ENCODE results near the gene ARPC1A. TPM values are rescaled to one million over a fixed set of nuclear protein-coding genes. Genes with fewer than 3 reads are reported as not detected.
"Not testable (repeated sequence)": the region's sequence is repeated elsewhere in the genome, so short reads cannot be mapped to it uniquely, and the experiment has no call there.

ARPC1A gene
- total RNA-seq, 1 donor from 2014 or later = 72.4 TPM

DNA sequence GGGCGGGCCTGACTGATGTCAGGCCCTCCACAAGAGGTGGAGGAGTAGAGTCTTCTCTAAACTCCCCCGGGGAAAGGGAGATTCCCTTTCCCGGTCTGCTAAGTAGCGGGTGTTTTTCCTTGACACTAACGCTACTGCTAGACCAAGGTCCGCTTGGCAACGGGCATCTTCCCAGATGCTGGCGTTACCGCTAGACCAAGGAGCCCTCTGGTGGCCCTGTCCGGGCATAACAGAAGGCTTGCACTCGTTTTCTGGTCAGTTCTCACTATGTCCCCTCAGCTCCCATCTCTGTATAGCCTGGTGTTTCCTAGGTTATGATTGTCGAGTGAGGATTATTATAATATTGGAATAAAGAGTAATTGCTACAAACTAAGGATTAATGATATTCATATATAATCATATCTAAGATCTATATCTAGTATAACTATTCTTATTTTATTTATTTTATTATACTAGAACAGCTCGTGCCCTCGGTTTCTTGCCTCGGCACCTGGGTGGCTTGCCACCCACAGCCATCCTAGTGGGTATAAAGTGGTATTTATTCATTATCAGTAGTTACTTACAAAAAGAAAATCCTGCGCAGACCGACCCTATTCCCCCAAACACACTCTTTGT, 89.9 kb downstream of the ARPC1A start:
- H3K27me3 Mint-ChIP-seq (ENCODE audit: insufficient read depth); H3K9me3 Mint-ChIP-seq; H3K4me3 Mint-ChIP-seq; H3K4me1 Mint-ChIP-seq (ENCODE audit: low read depth); DNase-seq (ENCODE audit: low spot score): not testable (repeated sequence)
- Mint-ChIP-seq H3K27ac (peak overlapping the region; percentile 63), H3K36me3 (ENCODE audit: low read depth) (peaks cover 51% of the 10 kb centered on the region)
- intact Hi-C loops (cut with micrococcal nuclease) = loop anchor here (1.0 kb wide), 1 partner anchor 50 kb away; no protein-coding TSS in a partner anchor

Other genes starting within 250 kb of the ARPC1A start
- gene SMURF1, start 181.8 kb upstream of the ARPC1A start, total RNA-seq = 14.9 and 15.9 TPM in 2 replicates
- gene KPNA7, start 117.8 kb upstream of the ARPC1A start, total RNA-seq = not detected in 2 replicates
- gene MYH16, start 53.1 kb upstream of the ARPC1A start, total RNA-seq = not detected in 2 replicates
- 254 and 256 TPM in 2 replicates for gene ARPC1B, start 48.8 kb downstream of the ARPC1A start, total RNA-seq
- gene PDAP1, start 82.7 kb downstream of the ARPC1A start, total RNA-seq = 160 and 162 TPM in 2 replicates
- 132 and 145 TPM in 2 replicates for gene BUD31, start 83.1 kb downstream of the ARPC1A start, total RNA-seq
- 13.7 and 16.0 TPM in 2 replicates for gene PTCD1, start 112.9 kb downstream of the ARPC1A start, total RNA-seq
- 92.3 and 93.2 TPM in 2 replicates for gene CPSF4, start 113.0 kb downstream of the ARPC1A start, total RNA-seq
- 392 and 397 TPM in 2 replicates for gene ATP5MF, start 140.3 kb downstream of the ARPC1A start, total RNA-seq
- gene ZNF789, start 147.0 kb downstream of the ARPC1A start, total RNA-seq = 19.6 and 22.4 TPM in 2 replicates
- 38.3 and 40.8 TPM in 2 replicates for gene ZNF394, start 174.4 kb downstream of the ARPC1A start, total RNA-seq
- 8.0 and 8.1 TPM in 2 replicates for gene ZKSCAN5, start 178.8 kb downstream of the ARPC1A start, total RNA-seq
- 4.7 and 5.2 TPM in 2 replicates for gene FAM200A, start 226.2 kb downstream of the ARPC1A start, total RNA-seq
- gene ZNF655, start 232.7 kb downstream of the ARPC1A start, total RNA-seq = 77.9 and 79.9 TPM in 2 replicates